Liver (tissue), 1 donor: Measurements from ENCODE around the gene PPP1R3G.

Experiments
- YY1 ChIP-seq: IDR thresholded peaks from 2 replicates; pipeline ENCODE4 v1.6.1; 2016; ENCODE audit warnings: antibody characterized with exemption, mild to moderate bottlenecking
- TF ChIP-seq, protein P1 (sequence below): IDR thresholded peaks from 2 replicates; pipeline ENCODE4 v1.6.1; 2016; ENCODE audit warnings: antibody characterized with exemption

DNA sequence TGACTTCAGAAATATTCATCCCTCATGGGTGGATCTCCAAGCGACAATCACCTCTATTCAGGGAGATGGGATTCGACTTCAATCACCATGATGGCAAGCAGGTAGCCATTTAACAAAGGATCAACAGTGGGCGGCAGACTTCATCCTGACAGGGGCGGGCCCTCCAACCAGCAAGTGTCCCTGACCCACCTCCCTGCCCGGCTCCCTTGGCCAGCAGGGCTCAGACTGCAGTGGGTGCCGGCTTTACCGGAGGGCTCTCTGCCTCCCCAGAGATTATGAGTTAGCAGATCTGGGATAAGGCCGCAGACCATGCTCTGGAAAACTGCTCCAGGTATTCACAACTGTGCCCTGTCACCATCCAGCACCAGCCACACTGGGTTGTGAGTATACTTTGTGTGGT is 39.4 kb downstream of the PPP1R3G start:
- TF ChIP-seq, protein P1, sequence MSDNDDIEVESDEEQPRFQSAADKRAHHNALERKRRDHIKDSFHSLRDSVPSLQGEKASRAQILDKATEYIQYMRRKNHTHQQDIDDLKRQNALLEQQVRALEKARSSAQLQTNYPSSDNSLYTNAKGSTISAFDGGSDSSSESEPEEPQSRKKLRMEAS = no peak
- no peak for TF ChIP-seq YY1
